ENCODE measurements around the gene USHBP1. TPM values are rescaled to one million over a fixed set of nuclear protein-coding genes. Genes with fewer than 3 reads are reported as not detected.
A peak's percentile ranks its signal among the peaks of the same experiment; 100 is the strongest.

The USHBP1 gene
- total and polyA plus RNA-seq, 2 of the 13 experiments (the other 11 are each of a cell fraction or from before 2014, with no cell fraction given): 0.15 to 1.5 TPM

DNA sequence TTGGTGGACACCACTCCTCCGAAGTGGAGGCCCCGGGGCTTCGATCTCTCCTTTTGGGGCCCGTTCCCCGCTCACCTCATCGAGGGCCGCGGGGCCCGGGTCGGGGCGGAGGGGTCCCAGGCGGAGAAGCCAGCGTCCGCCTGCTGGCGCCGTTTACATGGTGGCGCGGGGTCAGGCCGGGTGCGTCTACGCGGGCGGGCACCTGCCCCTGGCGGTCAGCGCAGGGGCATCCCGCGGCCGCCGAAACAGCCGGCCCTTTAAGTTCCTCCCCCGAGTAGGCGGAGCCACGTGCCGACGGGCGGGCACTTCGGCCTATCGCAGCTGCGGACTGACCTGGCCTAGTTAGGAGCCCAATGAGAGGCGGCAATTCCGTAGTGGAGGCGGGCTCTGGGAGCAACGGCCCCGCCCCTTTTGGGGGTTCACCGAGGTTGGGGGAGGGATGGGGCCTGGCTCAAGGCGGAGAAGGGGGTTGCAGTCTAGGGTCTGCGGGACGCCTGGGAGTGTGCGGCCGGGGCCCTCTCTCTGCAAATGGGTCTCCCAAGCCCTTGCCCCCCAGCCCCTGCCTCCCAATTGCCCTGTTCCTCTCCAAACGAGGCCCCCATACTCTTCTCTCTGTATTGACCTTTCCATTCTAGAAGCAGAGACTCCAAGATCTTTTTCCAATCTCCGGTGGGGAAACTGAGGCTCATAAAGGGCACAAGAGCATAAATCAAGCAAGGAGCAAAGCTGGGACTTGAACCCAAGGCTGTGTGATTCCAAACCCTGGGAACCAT lies 38.8 kb upstream of the USHBP1 start, which contains the start of gene ABHD8 (continued):
- TF ChIP-seq ZNF256 (CRISPR knock-in tag; conservative IDR thresholded peaks at IDR 0.05): no peak
- TF ChIP-seq, protein P1, sequence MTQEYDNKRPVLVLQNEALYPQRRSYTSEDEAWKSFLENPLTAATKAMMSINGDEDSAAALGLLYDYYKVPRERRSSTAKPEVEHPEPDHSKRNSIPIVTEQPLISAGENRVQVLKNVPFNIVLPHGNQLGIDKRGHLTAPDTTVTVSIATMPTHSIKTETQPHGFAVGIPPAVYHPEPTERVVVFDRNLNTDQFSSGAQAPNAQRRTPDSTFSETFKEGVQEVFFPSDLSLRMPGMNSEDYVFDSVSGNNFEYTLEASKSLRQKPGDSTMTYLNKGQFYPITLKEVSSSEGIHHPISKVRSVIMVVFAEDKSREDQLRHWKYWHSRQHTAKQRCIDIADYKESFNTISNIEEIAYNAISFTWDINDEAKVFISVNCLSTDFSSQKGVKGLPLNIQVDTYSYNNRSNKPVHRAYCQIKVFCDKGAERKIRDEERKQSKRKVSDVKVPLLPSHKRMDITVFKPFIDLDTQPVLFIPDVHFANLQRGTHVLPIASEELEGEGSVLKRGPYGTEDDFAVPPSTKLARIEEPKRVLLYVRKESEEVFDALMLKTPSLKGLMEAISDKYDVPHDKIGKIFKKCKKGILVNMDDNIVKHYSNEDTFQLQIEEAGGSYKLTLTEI (CRISPR knock-in tag; conservative IDR thresholded peaks at IDR 0.05): no peak
- TF ChIP-seq, protein P2, sequence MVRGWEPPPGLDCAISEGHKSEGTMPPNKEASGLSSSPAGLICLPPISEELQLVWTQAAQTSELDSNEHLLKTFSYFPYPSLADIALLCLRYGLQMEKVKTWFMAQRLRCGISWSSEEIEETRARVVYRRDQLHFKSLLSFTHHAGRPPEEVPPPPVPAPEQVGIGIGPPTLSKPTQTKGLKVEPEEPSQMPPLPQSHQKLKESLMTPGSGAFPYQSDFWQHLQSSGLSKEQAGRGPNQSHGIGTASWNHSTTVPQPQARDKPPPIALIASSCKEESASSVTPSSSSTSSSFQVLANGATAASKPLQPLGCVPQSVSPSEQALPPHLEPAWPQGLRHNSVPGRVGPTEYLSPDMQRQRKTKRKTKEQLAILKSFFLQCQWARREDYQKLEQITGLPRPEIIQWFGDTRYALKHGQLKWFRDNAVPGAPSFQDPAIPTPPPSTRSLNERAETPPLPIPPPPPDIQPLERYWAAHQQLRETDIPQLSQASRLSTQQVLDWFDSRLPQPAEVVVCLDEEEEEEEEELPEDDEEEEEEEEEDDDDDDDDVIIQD (CRISPR knock-in tag; IDR thresholded peaks at IDR 0.05; ENCODE audit: low read depth): 0 out of 2 replicates have a peak, but pooled peaks have one; percentile 34
- TF ChIP-seq MAFG (CRISPR knock-in tag; IDR thresholded peaks at IDR 0.05): no peak
- TF ChIP-seq ZNF496 (CRISPR knock-in tag; IDR thresholded peaks at IDR 0.05; ENCODE audit: insufficient replicate concordance): no peak
- no peak for TF ChIP-seq CCDC6 (CRISPR knock-in tag; IDR thresholded peaks at IDR 0.05)
- peak; percentile 95 for TF ChIP-seq NFYC (CRISPR knock-in tag; IDR thresholded peaks at IDR 0.05)
- TF ChIP-seq TOPORS (CRISPR knock-in tag; IDR thresholded peaks at IDR 0.05): no peak
- TF ChIP-seq, protein P3, sequence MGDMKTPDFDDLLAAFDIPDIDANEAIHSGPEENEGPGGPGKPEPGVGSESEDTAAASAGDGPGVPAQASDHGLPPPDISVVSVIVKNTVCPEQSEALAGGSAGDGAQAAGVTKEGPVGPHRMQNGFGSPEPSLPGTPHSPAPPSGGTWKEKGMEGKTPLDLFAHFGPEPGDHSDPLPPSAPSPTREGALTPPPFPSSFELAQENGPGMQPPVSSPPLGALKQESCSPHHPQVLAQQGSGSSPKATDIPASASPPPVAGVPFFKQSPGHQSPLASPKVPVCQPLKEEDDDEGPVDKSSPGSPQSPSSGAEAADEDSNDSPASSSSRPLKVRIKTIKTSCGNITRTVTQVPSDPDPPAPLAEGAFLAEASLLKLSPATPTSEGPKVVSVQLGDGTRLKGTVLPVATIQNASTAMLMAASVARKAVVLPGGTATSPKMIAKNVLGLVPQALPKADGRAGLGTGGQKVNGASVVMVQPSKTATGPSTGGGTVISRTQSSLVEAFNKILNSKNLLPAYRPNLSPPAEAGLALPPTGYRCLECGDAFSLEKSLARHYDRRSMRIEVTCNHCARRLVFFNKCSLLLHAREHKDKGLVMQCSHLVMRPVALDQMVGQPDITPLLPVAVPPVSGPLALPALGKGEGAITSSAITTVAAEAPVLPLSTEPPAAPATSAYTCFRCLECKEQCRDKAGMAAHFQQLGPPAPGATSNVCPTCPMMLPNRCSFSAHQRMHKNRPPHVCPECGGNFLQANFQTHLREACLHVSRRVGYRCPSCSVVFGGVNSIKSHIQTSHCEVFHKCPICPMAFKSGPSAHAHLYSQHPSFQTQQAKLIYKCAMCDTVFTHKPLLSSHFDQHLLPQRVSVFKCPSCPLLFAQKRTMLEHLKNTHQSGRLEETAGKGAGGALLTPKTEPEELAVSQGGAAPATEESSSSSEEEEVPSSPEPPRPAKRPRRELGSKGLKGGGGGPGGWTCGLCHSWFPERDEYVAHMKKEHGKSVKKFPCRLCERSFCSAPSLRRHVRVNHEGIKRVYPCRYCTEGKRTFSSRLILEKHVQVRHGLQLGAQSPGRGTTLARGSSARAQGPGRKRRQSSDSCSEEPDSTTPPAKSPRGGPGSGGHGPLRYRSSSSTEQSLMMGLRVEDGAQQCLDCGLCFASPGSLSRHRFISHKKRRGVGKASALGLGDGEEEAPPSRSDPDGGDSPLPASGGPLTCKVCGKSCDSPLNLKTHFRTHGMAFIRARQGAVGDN (CRISPR knock-in tag; IDR thresholded peaks at IDR 0.05): peak; percentile 82
- TF ChIP-seq HNRNPUL1 (IDR thresholded peaks at IDR 0.05; ENCODE audit: low read depth, low read length): 0 out of 2 replicates have a peak, but pooled peaks have one; percentile 32
- no peak for TF ChIP-seq SMAD9 (CRISPR knock-in tag; IDR thresholded peaks at IDR 0.05)
- no peak for TF ChIP-seq SRY (CRISPR knock-in tag; IDR thresholded peaks at IDR 0.05)
- 0 out of 2 replicates have a peak, but pooled peaks have one; percentile 25 for TF ChIP-seq MED1 (CRISPR knock-in tag; IDR thresholded peaks at IDR 0.05)
- TF ChIP-seq, protein P4, sequence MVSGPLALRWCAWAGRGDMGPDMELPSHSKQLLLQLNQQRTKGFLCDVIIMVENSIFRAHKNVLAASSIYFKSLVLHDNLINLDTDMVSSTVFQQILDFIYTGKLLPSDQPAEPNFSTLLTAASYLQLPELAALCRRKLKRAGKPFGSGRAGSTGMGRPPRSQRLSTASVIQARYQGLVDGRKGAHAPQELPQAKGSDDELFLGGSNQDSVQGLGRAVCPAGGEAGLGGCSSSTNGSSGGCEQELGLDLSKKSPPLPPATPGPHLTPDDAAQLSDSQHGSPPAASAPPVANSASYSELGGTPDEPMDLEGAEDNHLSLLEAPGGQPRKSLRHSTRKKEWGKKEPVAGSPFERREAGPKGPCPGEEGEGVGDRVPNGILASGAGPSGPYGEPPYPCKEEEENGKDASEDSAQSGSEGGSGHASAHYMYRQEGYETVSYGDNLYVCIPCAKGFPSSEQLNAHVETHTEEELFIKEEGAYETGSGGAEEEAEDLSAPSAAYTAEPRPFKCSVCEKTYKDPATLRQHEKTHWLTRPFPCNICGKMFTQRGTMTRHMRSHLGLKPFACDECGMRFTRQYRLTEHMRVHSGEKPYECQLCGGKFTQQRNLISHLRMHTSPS (CRISPR knock-in tag; IDR thresholded peaks at IDR 0.05; ENCODE audit: low read depth): peak; percentile 61
- peak; percentile 61; the same call in 1 of the 2 replicates for TF ChIP-seq TAF1 (CRISPR knock-in tag; IDR thresholded peaks at IDR 0.05)
- no peak; the same call in 1 of the 2 replicates for TF ChIP-seq ELF1 (CRISPR knock-in tag; IDR thresholded peaks at IDR 0.05)

All from HepG2 (cell line).